GM12878 (cell line): ENCODE measurements around the gene ITPKA. TPM values are rescaled to one million over a fixed set of nuclear protein-coding genes. Genes with fewer than 3 reads are reported as not detected.
A peak's percentile ranks its signal among the peaks of the same experiment; 100 is the strongest.

Source experiments
- CREB1 ChIP-seq: IDR thresholded peaks from 2 replicates; pipeline ENCODE4 v1.6.1; 2012; ENCODE audit warnings: low read depth, mild to moderate bottlenecking, inconsistent platforms
- CREM ChIP-seq: IDR thresholded peaks from 2 replicates; pipeline ENCODE4 v1.6.1; 2014; ENCODE audit warnings: antibody characterized with exemption, low read depth
- HDAC6 ChIP-seq: fragments of 200-600 bp; sonication (generic); IDR thresholded peaks from one replicate; pipeline ENCODE4 v1.8.0; 2017; ENCODE audit warnings: antibody characterized with exemption; ENCODE audit not compliant: unreplicated experiment
- HDGF ChIP-seq: fragments of 450-650 bp; IDR thresholded peaks from 2 replicates; pipeline ENCODE4 v1.6.1; 2016; ENCODE audit warnings: antibody characterized with exemption
- MEF2A ChIP-seq: IDR thresholded peaks from 2 replicates; pipeline ENCODE4 v1.6.1; 2011; ENCODE audit warnings: low read depth, mild to moderate bottlenecking, low read length, moderate library complexity; ENCODE audit not compliant: insufficient read depth
- PML ChIP-seq: IDR thresholded peaks from 2 replicates; pipeline ENCODE4 v1.6.1; 2012; ENCODE audit warnings: low read length, inconsistent platforms
- RAD21 ChIP-seq: IDR thresholded peaks from 2 replicates; pipeline ENCODE4 v1.6.1; 2011; ENCODE audit warnings: mild to moderate bottlenecking, low read depth, low read length, moderate library complexity; ENCODE audit not compliant: insufficient read depth
- RAD51 ChIP-seq: fragments of 450-650 bp; IDR thresholded peaks from 2 replicates; pipeline ENCODE4 v1.6.1; 2016; ENCODE audit warnings: moderate library complexity, mild to moderate bottlenecking, inconsistent platforms
- RCOR1 ChIP-seq: conservative IDR thresholded peaks from 2 replicates; pipeline ENCODE4 v1.6.1; 2012; ENCODE audit warnings: low read depth, low read length, improper control_type of control experiment
- SIX5 ChIP-seq: IDR thresholded peaks from 2 replicates; pipeline ENCODE4 v1.6.1; 2011; ENCODE audit warnings: mild to moderate bottlenecking, low read depth, low read length, moderate library complexity; ENCODE audit not compliant: severe bottlenecking
- SMAD5 ChIP-seq: IDR thresholded peaks from 2 replicates; pipeline ENCODE4 v1.6.1; 2016; ENCODE audit warnings: antibody characterized with exemption, low read depth
- SMC3 ChIP-seq: IDR thresholded peaks from 2 replicates; pipeline ENCODE4 v1.6.1; 2011; ENCODE audit warnings: low read length, improper control_type of control experiment, borderline replicate concordance
- SP1 ChIP-seq: IDR thresholded peaks from one replicate; pipeline ENCODE4 v1.6.1; 2011; ENCODE audit warnings: low read depth, low read length
- SRF ChIP-seq, 2 experiments: IDR thresholded peaks; 2 replicates each; pipeline ENCODE4 v1.6.1; 2011; ENCODE audit warnings: low read depth in 2 of 2, low read length in 2 of 2, mild to moderate bottlenecking in 1 of 2, moderate library complexity in 1 of 2
- ZNF207 ChIP-seq: fragments of 450-650 bp; IDR thresholded peaks from 2 replicates; pipeline ENCODE4 v1.6.1; 2014; ENCODE audit warnings: antibody characterized with exemption, mild to moderate bottlenecking, borderline replicate concordance
- ZNF24 ChIP-seq: fragments of 450-650 bp; IDR thresholded peaks from 2 replicates; pipeline ENCODE4 v1.6.1; 2017; ENCODE audit warnings: antibody characterized with exemption, mild to moderate bottlenecking
- polyA plus RNA-seq, 11 experiments: library from polyadenylated mRNA; depleted of rRNA in 4 of 11; unstranded in 6 of 11; stranded (reverse) in 5 of 11; fragments of >200 nt; fragmentation: Nextera tagmentation in 4 of 11; fragmentation: Illumina TruSeq in 1 of 11; extraction: Ambion mirVana in 4 of 11; extraction: Trizol in 1 of 11; gene quantifications; 1 replicate in 1 of 11; 2 replicates in 10 of 11; pipeline versions ENCODE4 v1.2.1 to v1.2.3, GENCODE V29; 2011 to 2016; ENCODE audit warnings: inconsistent platforms in 2 of 11, missing spikeins in 2 of 11, low read depth in 1 of 11
- total RNA-seq, 4 experiments: library from RNA; depleted of rRNA in 3 of 4; stranded (reverse); fragments of >200 nt in 3 of 4; fragmentation: Illumina TruSeq in 1 of 4; extraction: Trizol in 1 of 4; gene quantifications; 2 replicates each; pipeline versions ENCODE4 v1.2.1 to v1.2.3, GENCODE V29; 2013 to 2021
- TF ChIP-seq, protein P1 (sequence below): fragments of 450-650 bp; formaldehyde crosslinking; IDR thresholded peaks from 2 replicates; pipeline ENCODE4 v1.4.0; 2020; ENCODE audit warnings: mild to moderate bottlenecking, moderate library complexity
- TF ChIP-seq, protein P2 (sequence below): fragments of 450-650 bp; conservative IDR thresholded peaks from 2 replicates; pipeline ENCODE4 v1.6.1; 2017; ENCODE audit warnings: mild to moderate bottlenecking, moderate library complexity
- TF ChIP-seq, protein P3 (sequence below): fragments of 450-650 bp; IDR thresholded peaks from 2 replicates; pipeline ENCODE4 v1.6.1; 2017; ENCODE audit warnings: mild to moderate bottlenecking, low read depth, inconsistent platforms; ENCODE audit not compliant: poor library complexity, severe bottlenecking
- TF ChIP-seq, protein P4 (sequence below): fragments of 450-650 bp; IDR thresholded peaks from 2 replicates; pipeline ENCODE4 v1.6.1; 2017; ENCODE audit warnings: low read depth, mild to moderate bottlenecking, moderate library complexity

ITPKA gene
- total and polyA plus RNA-seq, 10 of the 15 experiments (the other 5 are each of a cell fraction or from before 2014, with no cell fraction given) = 0.04 to 1.5 (median 0.49) TPM; not detected in 1

DNA sequence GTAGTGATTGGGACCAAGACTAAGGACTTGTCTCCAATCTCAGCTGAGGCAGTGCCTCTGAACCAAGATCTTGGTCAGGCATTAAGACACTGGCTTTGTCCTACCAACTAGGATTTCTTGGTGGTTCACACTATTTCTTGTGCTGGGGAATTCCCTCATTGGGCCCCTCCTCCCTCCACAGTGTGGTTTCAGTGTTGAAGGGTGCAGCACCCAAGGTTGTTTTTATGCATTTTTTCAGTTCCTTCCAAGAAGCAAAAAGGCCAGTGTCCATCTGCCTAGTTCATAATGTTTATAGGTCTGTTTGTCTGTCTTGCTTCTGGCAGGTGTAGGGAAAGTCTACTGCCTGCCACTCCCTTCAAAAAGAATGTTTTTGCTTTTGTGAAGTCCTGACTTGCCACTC is 10.6 kb upstream of the ITPKA start (continued):
- TF ChIP-seq, protein P1, sequence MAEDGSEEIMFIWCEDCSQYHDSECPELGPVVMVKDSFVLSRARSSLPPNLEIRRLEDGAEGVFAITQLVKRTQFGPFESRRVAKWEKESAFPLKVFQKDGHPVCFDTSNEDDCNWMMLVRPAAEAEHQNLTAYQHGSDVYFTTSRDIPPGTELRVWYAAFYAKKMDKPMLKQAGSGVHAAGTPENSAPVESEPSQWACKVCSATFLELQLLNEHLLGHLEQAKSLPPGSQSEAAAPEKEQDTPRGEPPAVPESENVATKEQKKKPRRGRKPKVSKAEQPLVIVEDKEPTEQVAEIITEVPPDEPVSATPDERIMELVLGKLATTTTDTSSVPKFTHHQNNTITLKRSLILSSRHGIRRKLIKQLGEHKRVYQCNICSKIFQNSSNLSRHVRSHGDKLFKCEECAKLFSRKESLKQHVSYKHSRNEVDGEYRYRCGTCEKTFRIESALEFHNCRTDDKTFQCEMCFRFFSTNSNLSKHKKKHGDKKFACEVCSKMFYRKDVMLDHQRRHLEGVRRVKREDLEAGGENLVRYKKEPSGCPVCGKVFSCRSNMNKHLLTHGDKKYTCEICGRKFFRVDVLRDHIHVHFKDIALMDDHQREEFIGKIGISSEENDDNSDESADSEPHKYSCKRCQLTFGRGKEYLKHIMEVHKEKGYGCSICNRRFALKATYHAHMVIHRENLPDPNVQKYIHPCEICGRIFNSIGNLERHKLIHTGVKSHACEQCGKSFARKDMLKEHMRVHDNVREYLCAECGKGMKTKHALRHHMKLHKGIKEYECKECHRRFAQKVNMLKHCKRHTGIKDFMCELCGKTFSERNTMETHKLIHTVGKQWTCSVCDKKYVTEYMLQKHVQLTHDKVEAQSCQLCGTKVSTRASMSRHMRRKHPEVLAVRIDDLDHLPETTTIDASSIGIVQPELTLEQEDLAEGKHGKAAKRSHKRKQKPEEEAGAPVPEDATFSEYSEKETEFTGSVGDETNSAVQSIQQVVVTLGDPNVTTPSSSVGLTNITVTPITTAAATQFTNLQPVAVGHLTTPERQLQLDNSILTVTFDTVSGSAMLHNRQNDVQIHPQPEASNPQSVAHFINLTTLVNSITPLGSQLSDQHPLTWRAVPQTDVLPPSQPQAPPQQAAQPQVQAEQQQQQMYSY (CRISPR knock-in tag) = no peak
- TF ChIP-seq, protein P2, sequence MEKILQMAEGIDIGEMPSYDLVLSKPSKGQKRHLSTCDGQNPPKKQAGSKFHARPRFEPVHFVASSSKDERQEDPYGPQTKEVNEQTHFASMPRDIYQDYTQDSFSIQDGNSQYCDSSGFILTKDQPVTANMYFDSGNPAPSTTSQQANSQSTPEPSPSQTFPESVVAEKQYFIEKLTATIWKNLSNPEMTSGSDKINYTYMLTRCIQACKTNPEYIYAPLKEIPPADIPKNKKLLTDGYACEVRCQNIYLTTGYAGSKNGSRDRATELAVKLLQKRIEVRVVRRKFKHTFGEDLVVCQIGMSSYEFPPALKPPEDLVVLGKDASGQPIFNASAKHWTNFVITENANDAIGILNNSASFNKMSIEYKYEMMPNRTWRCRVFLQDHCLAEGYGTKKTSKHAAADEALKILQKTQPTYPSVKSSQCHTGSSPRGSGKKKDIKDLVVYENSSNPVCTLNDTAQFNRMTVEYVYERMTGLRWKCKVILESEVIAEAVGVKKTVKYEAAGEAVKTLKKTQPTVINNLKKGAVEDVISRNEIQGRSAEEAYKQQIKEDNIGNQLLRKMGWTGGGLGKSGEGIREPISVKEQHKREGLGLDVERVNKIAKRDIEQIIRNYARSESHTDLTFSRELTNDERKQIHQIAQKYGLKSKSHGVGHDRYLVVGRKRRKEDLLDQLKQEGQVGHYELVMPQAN = no peak; the same call in 1 of the 2 replicates
- no peak for TF ChIP-seq SMC3
- TF ChIP-seq RAD51 = no peak
- TF ChIP-seq RAD21 = no peak
- no peak for TF ChIP-seq HDGF
- no peak for TF ChIP-seq SIX5
- no peak for TF ChIP-seq SMAD5
- no peak for TF ChIP-seq PML
- TF ChIP-seq MEF2A = no peak
- no peak for TF ChIP-seq CREM
- no peak for TF ChIP-seq SRF (IDR thresholded peaks at IDR 0.05; ENCODE audit: low read depth in 2 of 2, low read length in 2 of 2)
- TF ChIP-seq HDAC6 = no peak
- TF ChIP-seq ZNF24 = no peak
- no peak for TF ChIP-seq RCOR1
- TF ChIP-seq CREB1 = no peak
- TF ChIP-seq ZNF207 = 0 out of 2 replicates have a peak, but pooled peaks have one; percentile 18
- TF ChIP-seq, protein P3, sequence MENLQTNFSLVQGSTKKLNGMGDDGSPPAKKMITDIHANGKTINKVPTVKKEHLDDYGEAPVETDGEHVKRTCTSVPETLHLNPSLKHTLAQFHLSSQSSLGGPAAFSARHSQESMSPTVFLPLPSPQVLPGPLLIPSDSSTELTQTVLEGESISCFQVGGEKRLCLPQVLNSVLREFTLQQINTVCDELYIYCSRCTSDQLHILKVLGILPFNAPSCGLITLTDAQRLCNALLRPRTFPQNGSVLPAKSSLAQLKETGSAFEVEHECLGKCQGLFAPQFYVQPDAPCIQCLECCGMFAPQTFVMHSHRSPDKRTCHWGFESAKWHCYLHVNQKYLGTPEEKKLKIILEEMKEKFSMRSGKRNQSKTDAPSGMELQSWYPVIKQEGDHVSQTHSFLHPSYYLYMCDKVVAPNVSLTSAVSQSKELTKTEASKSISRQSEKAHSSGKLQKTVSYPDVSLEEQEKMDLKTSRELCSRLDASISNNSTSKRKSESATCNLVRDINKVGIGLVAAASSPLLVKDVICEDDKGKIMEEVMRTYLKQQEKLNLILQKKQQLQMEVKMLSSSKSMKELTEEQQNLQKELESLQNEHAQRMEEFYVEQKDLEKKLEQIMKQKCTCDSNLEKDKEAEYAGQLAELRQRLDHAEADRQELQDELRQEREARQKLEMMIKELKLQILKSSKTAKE = peak; percentile 43
- TF ChIP-seq, protein P4, sequence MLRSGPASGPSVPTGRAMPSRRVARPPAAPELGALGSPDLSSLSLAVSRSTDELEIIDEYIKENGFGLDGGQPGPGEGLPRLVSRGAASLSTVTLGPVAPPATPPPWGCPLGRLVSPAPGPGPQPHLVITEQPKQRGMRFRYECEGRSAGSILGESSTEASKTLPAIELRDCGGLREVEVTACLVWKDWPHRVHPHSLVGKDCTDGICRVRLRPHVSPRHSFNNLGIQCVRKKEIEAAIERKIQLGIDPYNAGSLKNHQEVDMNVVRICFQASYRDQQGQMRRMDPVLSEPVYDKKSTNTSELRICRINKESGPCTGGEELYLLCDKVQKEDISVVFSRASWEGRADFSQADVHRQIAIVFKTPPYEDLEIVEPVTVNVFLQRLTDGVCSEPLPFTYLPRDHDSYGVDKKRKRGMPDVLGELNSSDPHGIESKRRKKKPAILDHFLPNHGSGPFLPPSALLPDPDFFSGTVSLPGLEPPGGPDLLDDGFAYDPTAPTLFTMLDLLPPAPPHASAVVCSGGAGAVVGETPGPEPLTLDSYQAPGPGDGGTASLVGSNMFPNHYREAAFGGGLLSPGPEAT = peak; percentile 55; the same call in 1 of the 2 replicates
- no peak for TF ChIP-seq SP1
